Hepatocyte (in vitro differentiated cells): ENCODE results near the gene ZNF628.

ENCODE experiments used
- CTCF ChIP-seq: fragments of 200-600 bp; sonication (generic); IDR thresholded peaks from 2 replicates; pipeline ENCODE4 v1.5.1; 2016; ENCODE audit warnings: antibody characterized with exemption, mild to moderate bottlenecking; ENCODE audit not compliant: poor library complexity
- EZH2 ChIP-seq: fragments of 200-600 bp; sonication (generic); IDR thresholded peaks from 2 replicates; pipeline ENCODE4 v1.6.1; 2016; ENCODE audit warnings: antibody characterized with exemption, mild to moderate bottlenecking, borderline replicate concordance

GRCh38 chr19:55489711-55490477, 13.5 kb downstream of the ZNF628 start:
- TF ChIP-seq CTCF (no peak), EZH2 (no peak)
